GM12878 (cell line): ENCODE data around the gene IL3. TPM values are rescaled to one million over a fixed set of nuclear protein-coding genes. Genes with fewer than 3 reads are reported as not detected.

ENCODE experiments used
- ATAC-seq: fragments of 200-7000 bp; cut with Tn5 transposase; 3 replicates; pipeline ENCODE4 v1.9.1; 2020; ENCODE audit warnings: mild to moderate bottlenecking, moderate library complexity
- BruUV-seq: library from RNA; stranded (reverse); fragments of 400-500 nt; replicated peaks from 2 replicates; lab custom pipeline; 2021; lab: Mats Ljungman, UMichigan
- CTCF ChIA-PET: fragments of 300-600 bp; sonication (Branson Sonifier 250); formaldehyde crosslinking; extraction: SDS; loops from one replicate; lab custom pipeline; 2021; ENCODE audit warnings: inconsistent platforms; lab: Yijun Ruan, JAX
- POLR2A ChIA-PET: fragments of 350-600 bp; formaldehyde crosslinking; extraction: SDS; loops from one replicate; lab custom pipeline; 2021; ENCODE audit warnings: inconsistent platforms; lab: Charles Lee
- RAD21 ChIA-PET: fragments of 300-600 bp; sonication (Branson Sonifier 250); formaldehyde crosslinking; loops from one replicate; lab custom pipeline; 2023; ENCODE audit warnings: antibody characterized with exemption; ENCODE audit not compliant: unreplicated experiment; lab: Charles Lee
- SMC1A ChIA-PET: fragments of 300-600 bp; sonication (Branson Sonifier 250); formaldehyde crosslinking; loops from one replicate; lab custom pipeline; 2023; ENCODE audit not compliant: unreplicated experiment, uncharacterized antibody; lab: Charles Lee
- DNase-seq: peaks from one replicate; pipeline ENCODE4 v3.0.0-alpha.2; 2011; ENCODE audit warnings: low read depth, low spot score
- FAIRE-seq: peaks from 3 replicates; lab custom pipeline; 2011; peaks lifted over from hg19 to GRCh38; lab: Jason Lieb, UNC
- H2AFZ ChIP-seq: 2 replicates; pipeline ENCODE4 v1.6.0; 2011; ENCODE audit warnings: low read depth, low read length, control low read depth; ENCODE audit not compliant: control insufficient read depth
- H3K27ac ChIP-seq: 2 replicates; pipeline ENCODE4 v1.5.1; 2011; ENCODE audit warnings: control low read depth; ENCODE audit not compliant: control insufficient read depth, insufficient read depth
- H3K27me3 ChIP-seq, 2 experiments: replicated peaks in 1 of 2; 2 replicates each; pipeline versions ENCODE4 v1.6.0 to v1.6.1; 2011; ENCODE audit warnings: low read length in 1 of 2; ENCODE audit not compliant: control insufficient read depth in 2 of 2, insufficient read depth in 2 of 2
- H3K36me3 ChIP-seq, 2 experiments: 2 replicates each; pipeline ENCODE4 v1.5.1; 2011; ENCODE audit warnings: low read length in 1 of 2; ENCODE audit not compliant: control insufficient read depth in 2 of 2, insufficient read depth in 2 of 2
- H3K4me1 ChIP-seq: 2 replicates; pipeline ENCODE4 v1.6.1; 2011; ENCODE audit warnings: mild to moderate bottlenecking, low read length, moderate library complexity, mixed read lengths; ENCODE audit not compliant: control insufficient read depth, insufficient read depth
- H3K4me2 ChIP-seq: 2 replicates; pipeline ENCODE4 v1.6.0; 2011; ENCODE audit warnings: control low read depth; ENCODE audit not compliant: control insufficient read depth, insufficient read depth
- H3K4me3 ChIP-seq: fragments of 200-600 bp; sonication (generic); 2 replicates; pipeline ENCODE4 v1.5.1; 2016
- H3K79me2 ChIP-seq: 2 replicates; pipeline ENCODE4 v1.6.0; 2011; ENCODE audit warnings: low read length; ENCODE audit not compliant: control insufficient read depth, insufficient read depth
- H3K9ac ChIP-seq: 2 replicates; pipeline ENCODE4 v1.8.0; 2011; ENCODE audit warnings: low read length, control low read depth, mixed read lengths; ENCODE audit not compliant: control insufficient read depth, insufficient read depth
- H3K9me3 ChIP-seq: replicated peaks from 3 replicates; pipeline ENCODE4 v1.5.1; 2011; ENCODE audit warnings: mild to moderate bottlenecking, low read length; ENCODE audit not compliant: control insufficient read depth, insufficient read depth
- H4K20me1 ChIP-seq: 2 replicates; pipeline ENCODE4 v1.6.0; 2011; ENCODE audit not compliant: control insufficient read depth, insufficient read depth
- CEBPB ChIP-seq, 2 experiments: fragments of 150-350 bp in 1 of 2; IDR thresholded peaks; 2 replicates each; pipeline ENCODE4 v1.6.1; 2012 to 2014; ENCODE audit warnings: low read depth in 2 of 2, low read length in 2 of 2, borderline replicate concordance in 1 of 2, inconsistent platforms in 1 of 2
- EP300 ChIP-seq, 2 experiments: fragments of 150-350 bp in 1 of 2; IDR thresholded peaks; 2 replicates each; pipeline ENCODE4 v1.6.1; 2011 to 2012; ENCODE audit warnings: low read depth in 2 of 2, low read length in 2 of 2, borderline replicate concordance in 1 of 2, improper control_type of control experiment in 1 of 2, inconsistent platforms in 1 of 2; ENCODE audit not compliant: control insufficient read depth in 1 of 2
- FOXK2 ChIP-seq: fragments of 450-650 bp; IDR thresholded peaks from 2 replicates; pipeline ENCODE4 v1.6.1; 2017; ENCODE audit warnings: mild to moderate bottlenecking, moderate library complexity
- RAD51 ChIP-seq: fragments of 450-650 bp; IDR thresholded peaks from 2 replicates; pipeline ENCODE4 v1.6.1; 2016; ENCODE audit warnings: moderate library complexity, mild to moderate bottlenecking, inconsistent platforms
- SIN3A ChIP-seq: IDR thresholded peaks from 2 replicates; pipeline ENCODE4 v1.6.1; 2012; ENCODE audit warnings: low read depth, low read length, improper control_type of control experiment
- SREBF2 ChIP-seq: IDR thresholded peaks from 2 replicates; pipeline ENCODE4 v1.6.1; 2012; ENCODE audit warnings: mild to moderate bottlenecking, low read length
- WGBS: methylation state at CpG from one replicate; pipeline ENCODE4 v1.1.6; 2016; ENCODE audit warnings: low lambda C conversion rate; ENCODE audit not compliant: insufficient replicate concordance, insufficient coverage; ENCODE audit errors: missing lambda C conversion rate; 5-methylcytosine and 5-hydroxymethylcytosine counted together
- in situ Hi-C: fragments of 300-500 bp; cut with MboI; formaldehyde crosslinking; loops from 9 replicates; pipeline ENCODE4 v1.14.3; 2018; ENCODE audit warnings: mixed read lengths
- intact Hi-C: fragments of 100-400 bp; cut with micrococcal nuclease; formaldehyde crosslinking; loops from one replicate; pipeline ENCODE4 v1.14.2; 2022; ENCODE audit not compliant: unreplicated experiment
- polyA plus RNA-seq, 11 experiments: library from polyadenylated mRNA; depleted of rRNA in 4 of 11; unstranded in 6 of 11; stranded (reverse) in 5 of 11; fragments of >200 nt; fragmentation: Nextera tagmentation in 4 of 11; fragmentation: Illumina TruSeq in 1 of 11; extraction: Ambion mirVana in 4 of 11; extraction: Trizol in 1 of 11; gene quantifications; 1 replicate in 1 of 11; 2 replicates in 10 of 11; pipeline versions ENCODE4 v1.2.1 to v1.2.3, GENCODE V29; 2011 to 2016; ENCODE audit warnings: inconsistent platforms in 2 of 11, missing spikeins in 2 of 11, low read depth in 1 of 11
- total RNA-seq, 4 experiments: library from RNA; depleted of rRNA in 3 of 4; stranded (reverse); fragments of >200 nt in 3 of 4; fragmentation: Illumina TruSeq in 1 of 4; extraction: Trizol in 1 of 4; gene quantifications; 2 replicates each; pipeline versions ENCODE4 v1.2.1 to v1.2.3, GENCODE V29; 2013 to 2021
- TF ChIP-seq, protein P1 (sequence below): IDR thresholded peaks from 2 replicates; pipeline ENCODE4 v1.6.1; 2011; ENCODE audit warnings: low read depth, low read length, improper control_type of control experiment, borderline replicate concordance
- TF ChIP-seq, protein P2 (sequence below): fragments of 450-650 bp; IDR thresholded peaks from 2 replicates; pipeline ENCODE4 v1.6.1; 2017; ENCODE audit warnings: low read depth, mild to moderate bottlenecking, moderate library complexity
- TF ChIP-seq, protein P3 (sequence below): fragments of 450-650 bp; IDR thresholded peaks from 2 replicates; pipeline ENCODE4 v1.6.1; 2017; ENCODE audit warnings: mild to moderate bottlenecking, moderate library complexity

IL3 gene
- total and polyA plus RNA-seq, 10 of the 15 experiments (the other 5 are each of a cell fraction or from before 2014, with no cell fraction given) = not detected

DNA sequence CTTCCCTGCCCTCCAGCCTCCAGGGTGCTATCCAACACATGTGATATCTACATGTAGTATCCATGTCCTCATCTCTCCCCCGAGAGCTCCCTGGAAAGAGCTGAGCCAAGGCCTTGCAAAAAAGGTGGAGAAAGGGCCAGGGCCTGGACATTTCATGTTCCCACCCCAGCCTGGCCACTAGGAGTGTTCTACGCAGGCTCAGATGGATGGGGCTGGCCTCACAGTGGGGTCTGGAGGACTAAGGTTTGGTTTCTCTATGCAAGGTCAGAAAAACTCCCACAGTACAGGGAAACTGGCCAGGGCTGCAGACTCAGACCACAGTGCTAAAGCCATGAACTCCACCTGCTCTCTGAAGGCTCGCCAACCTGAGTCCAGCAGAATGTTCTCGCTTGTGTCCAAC is 11.6 kb downstream of the IL3 start:
- BruUV-seq = no TSS peak
- H3K4me2 ChIP-seq = no peak overlapping the region
- no peak overlapping the region for H2AFZ ChIP-seq
- no peaks in the 10 kb centered on the region for H3K4me1 ChIP-seq
- H4K20me1 ChIP-seq = no peaks in the 10 kb centered on the region
- CTCF ChIA-PET = interaction anchor here (0.6 to 1.9 kb wide), 2 partner anchors 9 to 45 kb away, joined by 3 to 7 read pairs; no protein-coding TSS in a partner anchor
- no peak overlapping the region for H3K27ac ChIP-seq
- no peak for DNase-seq
- no peaks in the 10 kb centered on the region for H3K27me3 ChIP-seq
- no peaks in the 10 kb centered on the region for H3K79me2 ChIP-seq
- no peak overlapping the region for H3K4me3 ChIP-seq
- SMC1A ChIA-PET = interaction anchor here (1.4 kb wide), 1 partner anchor 24 kb away, joined by 4 read pairs; no protein-coding TSS in a partner anchor
- intact Hi-C loops = no loop called here
- RAD21 ChIA-PET = interaction anchor here (1.2 kb wide), 1 partner anchor 9 kb away, joined by 3 read pairs; no protein-coding TSS in a partner anchor
- 31% methylated on average over 4 of the region's 4 CpGs for WGBS
- POLR2A ChIA-PET = no interaction called here
- no peak for ATAC-seq
- no peak overlapping the region for H3K9ac ChIP-seq
- in situ Hi-C loops = loop anchor here (10.0 kb wide), 1 partner anchor 433 kb away; no protein-coding TSS in a partner anchor
- TF ChIP-seq SREBF2 (no peak), SIN3A (no peak)
- H3K9me3 ChIP-seq = no peaks in the 10 kb centered on the region
- no peaks in the 10 kb centered on the region for H3K36me3 ChIP-seq
- FAIRE-seq = no peak

DNA sequence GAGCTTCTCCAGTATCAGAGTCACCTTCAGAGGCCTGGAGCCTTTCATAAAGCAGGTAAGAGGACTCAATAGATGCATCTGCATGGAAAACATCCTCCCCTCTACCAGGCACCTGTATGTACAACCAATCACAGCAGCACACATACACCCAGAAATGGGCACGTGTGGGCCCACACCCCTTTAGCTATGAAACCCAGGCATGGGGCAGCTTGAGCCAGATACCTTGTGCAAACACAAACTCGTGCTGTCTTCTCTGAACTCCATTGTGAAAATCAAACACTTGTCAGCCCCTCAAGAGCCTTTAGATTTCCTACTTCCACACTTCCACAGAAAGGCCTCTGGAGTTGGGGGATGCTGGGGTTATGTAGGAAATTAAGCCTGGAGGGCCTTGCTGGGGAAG is 12.1 kb downstream of the IL3 start:
- RAD21 ChIA-PET = interaction anchor here (1.2 to 1.3 kb wide), 2 partner anchors 9 to 10 kb away, joined by 3 read pairs; no protein-coding TSS in a partner anchor
- FAIRE-seq = no peak
- Histone ChIP-seq H3K27ac (no peak overlapping the region), H2AFZ (no peak overlapping the region), H4K20me1 (no peaks in the 10 kb centered on the region), H3K4me3 (no peak overlapping the region), H3K9ac (no peak overlapping the region), H3K79me2 (no peaks in the 10 kb centered on the region), H3K27me3 (no peaks in the 10 kb centered on the region), H3K4me1 (no peaks in the 10 kb centered on the region), H3K4me2 (no peak overlapping the region), H3K9me3 (no peaks in the 10 kb centered on the region), H3K36me3 (no peaks in the 10 kb centered on the region)
- in situ Hi-C loops = loop anchor here (10.0 kb wide), 1 partner anchor 432 kb away; no protein-coding TSS in a partner anchor
- BruUV-seq = no TSS peak
- POLR2A ChIA-PET = interaction anchor here (0.5 kb wide), 1 partner anchor 424 kb away, joined by 7 read pairs; no protein-coding TSS in a partner anchor
- CTCF ChIA-PET = interaction anchor here (0.6 to 1.9 kb wide), 2 partner anchors 9 to 44 kb away, joined by 3 to 7 read pairs; no protein-coding TSS in a partner anchor
- WGBS = 23% methylated on average over 2 of the region's 2 CpGs
- intact Hi-C loops = no loop called here
- SMC1A ChIA-PET = interaction anchor here (1.4 kb wide), 1 partner anchor 24 kb away, joined by 4 read pairs; no protein-coding TSS in a partner anchor
- DNase-seq = no peak
- ATAC-seq = no peak
- TF ChIP-seq RAD51 (no peak), CEBPB (IDR thresholded peaks at IDR 0.05; ENCODE audit: borderline replicate concordance in 1 of 2, low read depth in 2 of 2, low read length in 2 of 2) (no peak), EP300 (IDR thresholded peaks at IDR 0.05; ENCODE audit: borderline replicate concordance in 1 of 2, control insufficient read depth in 1 of 2, low read depth in 2 of 2, low read length in 2 of 2) (no peak), FOXK2 (no peak)
- TF ChIP-seq, protein P1, sequence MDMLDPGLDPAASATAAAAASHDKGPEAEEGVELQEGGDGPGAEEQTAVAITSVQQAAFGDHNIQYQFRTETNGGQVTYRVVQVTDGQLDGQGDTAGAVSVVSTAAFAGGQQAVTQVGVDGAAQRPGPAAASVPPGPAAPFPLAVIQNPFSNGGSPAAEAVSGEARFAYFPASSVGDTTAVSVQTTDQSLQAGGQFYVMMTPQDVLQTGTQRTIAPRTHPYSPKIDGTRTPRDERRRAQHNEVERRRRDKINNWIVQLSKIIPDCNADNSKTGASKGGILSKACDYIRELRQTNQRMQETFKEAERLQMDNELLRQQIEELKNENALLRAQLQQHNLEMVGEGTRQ = no peak
- TF ChIP-seq, protein P2, sequence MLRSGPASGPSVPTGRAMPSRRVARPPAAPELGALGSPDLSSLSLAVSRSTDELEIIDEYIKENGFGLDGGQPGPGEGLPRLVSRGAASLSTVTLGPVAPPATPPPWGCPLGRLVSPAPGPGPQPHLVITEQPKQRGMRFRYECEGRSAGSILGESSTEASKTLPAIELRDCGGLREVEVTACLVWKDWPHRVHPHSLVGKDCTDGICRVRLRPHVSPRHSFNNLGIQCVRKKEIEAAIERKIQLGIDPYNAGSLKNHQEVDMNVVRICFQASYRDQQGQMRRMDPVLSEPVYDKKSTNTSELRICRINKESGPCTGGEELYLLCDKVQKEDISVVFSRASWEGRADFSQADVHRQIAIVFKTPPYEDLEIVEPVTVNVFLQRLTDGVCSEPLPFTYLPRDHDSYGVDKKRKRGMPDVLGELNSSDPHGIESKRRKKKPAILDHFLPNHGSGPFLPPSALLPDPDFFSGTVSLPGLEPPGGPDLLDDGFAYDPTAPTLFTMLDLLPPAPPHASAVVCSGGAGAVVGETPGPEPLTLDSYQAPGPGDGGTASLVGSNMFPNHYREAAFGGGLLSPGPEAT = no peak
- TF ChIP-seq, protein P3, sequence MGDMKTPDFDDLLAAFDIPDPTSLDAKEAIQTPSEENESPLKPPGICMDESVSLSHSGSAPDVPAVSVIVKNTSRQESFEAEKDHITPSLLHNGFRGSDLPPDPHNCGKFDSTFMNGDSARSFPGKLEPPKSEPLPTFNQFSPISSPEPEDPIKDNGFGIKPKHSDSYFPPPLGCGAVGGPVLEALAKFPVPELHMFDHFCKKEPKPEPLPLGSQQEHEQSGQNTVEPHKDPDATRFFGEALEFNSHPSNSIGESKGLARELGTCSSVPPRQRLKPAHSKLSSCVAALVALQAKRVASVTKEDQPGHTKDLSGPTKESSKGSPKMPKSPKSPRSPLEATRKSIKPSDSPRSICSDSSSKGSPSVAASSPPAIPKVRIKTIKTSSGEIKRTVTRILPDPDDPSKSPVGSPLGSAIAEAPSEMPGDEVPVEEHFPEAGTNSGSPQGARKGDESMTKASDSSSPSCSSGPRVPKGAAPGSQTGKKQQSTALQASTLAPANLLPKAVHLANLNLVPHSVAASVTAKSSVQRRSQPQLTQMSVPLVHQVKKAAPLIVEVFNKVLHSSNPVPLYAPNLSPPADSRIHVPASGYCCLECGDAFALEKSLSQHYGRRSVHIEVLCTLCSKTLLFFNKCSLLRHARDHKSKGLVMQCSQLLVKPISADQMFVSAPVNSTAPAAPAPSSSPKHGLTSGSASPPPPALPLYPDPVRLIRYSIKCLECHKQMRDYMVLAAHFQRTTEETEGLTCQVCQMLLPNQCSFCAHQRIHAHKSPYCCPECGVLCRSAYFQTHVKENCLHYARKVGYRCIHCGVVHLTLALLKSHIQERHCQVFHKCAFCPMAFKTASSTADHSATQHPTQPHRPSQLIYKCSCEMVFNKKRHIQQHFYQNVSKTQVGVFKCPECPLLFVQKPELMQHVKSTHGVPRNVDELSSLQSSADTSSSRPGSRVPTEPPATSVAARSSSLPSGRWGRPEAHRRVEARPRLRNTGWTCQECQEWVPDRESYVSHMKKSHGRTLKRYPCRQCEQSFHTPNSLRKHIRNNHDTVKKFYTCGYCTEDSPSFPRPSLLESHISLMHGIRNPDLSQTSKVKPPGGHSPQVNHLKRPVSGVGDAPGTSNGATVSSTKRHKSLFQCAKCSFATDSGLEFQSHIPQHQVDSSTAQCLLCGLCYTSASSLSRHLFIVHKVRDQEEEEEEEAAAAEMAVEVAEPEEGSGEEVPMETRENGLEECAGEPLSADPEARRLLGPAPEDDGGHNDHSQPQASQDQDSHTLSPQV = no peak
